ENCODE data around the gene LMNB1.
"Not testable (repeated sequence)": the region's sequence is repeated elsewhere in the genome, so short reads cannot be mapped to it uniquely, and the experiment has no call there.

Gene LMNB1

GRCh38 chr5:126776499-126777256 lies at the start of gene LMNB1:
LMNB1 (plus strand) TSS chr5:126777136; CDS start chr5:126777509, 373 bp downstream.
- peak; percentile 96 for DNase-seq

GRCh38 chr5:126732716-126733115 lies 44.2 kb upstream of the LMNB1 start:
- no peak for DNase-seq

GRCh38 chr5:126734573-126734972 lies 42.4 kb upstream of the LMNB1 start:
- not testable (repeated sequence) for DNase-seq

GRCh38 chr5:126736141-126736540 lies 40.8 kb upstream of the LMNB1 start:
- DNase-seq: no peak

GRCh38 chr5:126741361-126741760 lies 35.6 kb upstream of the LMNB1 start:
- no peak for DNase-seq

- no peak for DNase-seq
These were observed 34.5 kb upstream of the LMNB1 start for GRCh38 chr5:126742425-126742824.

GRCh38 chr5:126744836-126745235 lies 32.1 kb upstream of the LMNB1 start:
- DNase-seq: no peak

- no peak for DNase-seq
These were observed 31.5 kb upstream of the LMNB1 start for GRCh38 chr5:126745259-126745992.

GRCh38 chr5:126746290-126746689 lies 30.6 kb upstream of the LMNB1 start:
- DNase-seq: no peak

GRCh38 chr5:126752081-126752785 lies 24.7 kb upstream of the LMNB1 start:
- no peak for DNase-seq

- DNase-seq: no peak
These were observed 23.7 kb upstream of the LMNB1 start for GRCh38 chr5:126753227-126753626.

- DNase-seq: no peak
These were observed 22.3 kb upstream of the LMNB1 start for GRCh38 chr5:126754609-126755008.

GRCh38 chr5:126755593-126755992 lies 21.3 kb upstream of the LMNB1 start:
- DNase-seq: no peak

- DNase-seq: no peak
These were observed 19.1 kb upstream of the LMNB1 start for GRCh38 chr5:126757713-126758357.

GRCh38 chr5:126763371-126763770 lies 13.6 kb upstream of the LMNB1 start:
- no peak for DNase-seq

- DNase-seq: no peak
These were observed 7.2 kb upstream of the LMNB1 start for GRCh38 chr5:126769703-126770102.

GRCh38 chr5:126773536-126773935 lies 3.4 kb upstream of the LMNB1 start:
- DNase-seq: not testable (repeated sequence)

GRCh38 chr5:126774595-126774994 lies 2.3 kb upstream of the LMNB1 start:
- not testable (repeated sequence) for DNase-seq

GRCh38 chr5:126777257-126777974 lies 480 bp downstream of the LMNB1 start:
- DNase-seq: no peak

GRCh38 chr5:126777975-126778674 lies 1.2 kb downstream of the LMNB1 start:
- peak; percentile 80 for DNase-seq

GRCh38 chr5:126778675-126779403 lies 1.9 kb downstream of the LMNB1 start:
- DNase-seq: no peak

Data from NCI-H524 treated with DMSO at 0.1 percent for 48 hours (cell line).